ENCODE data around the gene TPGS2.

Gene TPGS2

GRCh38 chr18:36856815-36857214 lies 28.0 kb upstream of the TPGS2 start:
- H3K27me3 Mint-ChIP-seq (ENCODE audit: low read depth): no peaks in the 10 kb centered on the region
- H3K36me3 Mint-ChIP-seq (ENCODE audit: low read depth): peaks cover 35% of the 10 kb centered on the region
- H3K4me3 Mint-ChIP-seq: no peak overlapping the region
- H3K4me1 Mint-ChIP-seq: no peaks in the 10 kb centered on the region
- no peak overlapping the region for H3K27ac Mint-ChIP-seq
- peaks cover 18% of the 10 kb centered on the region for H3K9me3 Mint-ChIP-seq
- TF ChIP-seq, protein P1, sequence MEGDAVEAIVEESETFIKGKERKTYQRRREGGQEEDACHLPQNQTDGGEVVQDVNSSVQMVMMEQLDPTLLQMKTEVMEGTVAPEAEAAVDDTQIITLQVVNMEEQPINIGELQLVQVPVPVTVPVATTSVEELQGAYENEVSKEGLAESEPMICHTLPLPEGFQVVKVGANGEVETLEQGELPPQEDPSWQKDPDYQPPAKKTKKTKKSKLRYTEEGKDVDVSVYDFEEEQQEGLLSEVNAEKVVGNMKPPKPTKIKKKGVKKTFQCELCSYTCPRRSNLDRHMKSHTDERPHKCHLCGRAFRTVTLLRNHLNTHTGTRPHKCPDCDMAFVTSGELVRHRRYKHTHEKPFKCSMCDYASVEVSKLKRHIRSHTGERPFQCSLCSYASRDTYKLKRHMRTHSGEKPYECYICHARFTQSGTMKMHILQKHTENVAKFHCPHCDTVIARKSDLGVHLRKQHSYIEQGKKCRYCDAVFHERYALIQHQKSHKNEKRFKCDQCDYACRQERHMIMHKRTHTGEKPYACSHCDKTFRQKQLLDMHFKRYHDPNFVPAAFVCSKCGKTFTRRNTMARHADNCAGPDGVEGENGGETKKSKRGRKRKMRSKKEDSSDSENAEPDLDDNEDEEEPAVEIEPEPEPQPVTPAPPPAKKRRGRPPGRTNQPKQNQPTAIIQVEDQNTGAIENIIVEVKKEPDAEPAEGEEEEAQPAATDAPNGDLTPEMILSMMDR (IDR thresholded peaks at IDR 0.05; ENCODE audit: unreplicated experiment in 3 of 3): no peak

- Mint-ChIP-seq H3K4me1 (no peaks in the 10 kb centered on the region), H3K4me3 (no peak overlapping the region), H3K27ac (no peak overlapping the region), H3K9me3 (peaks cover 26% of the 10 kb centered on the region), H3K27me3 (ENCODE audit: low read depth) (no peaks in the 10 kb centered on the region), H3K36me3 (ENCODE audit: low read depth) (peaks cover 59% of the 10 kb centered on the region)
- TF ChIP-seq, protein P1 (IDR thresholded peaks at IDR 0.05; ENCODE audit: unreplicated experiment in 3 of 3): no peak
Observed at GRCh38 chr18:36851202-36851590, 22.4 kb upstream of the TPGS2 start.

- Mint-ChIP-seq H3K4me3 (no peak overlapping the region), H3K4me1 (no peaks in the 10 kb centered on the region), H3K36me3 (ENCODE audit: low read depth) (peaks cover 56% of the 10 kb centered on the region), H3K9me3 (peaks cover 26% of the 10 kb centered on the region), H3K27me3 (ENCODE audit: low read depth) (no peaks in the 10 kb centered on the region), H3K27ac (no peak overlapping the region)
- TF ChIP-seq, protein P1 (IDR thresholded peaks at IDR 0.05; ENCODE audit: unreplicated experiment in 3 of 3): no peak
Observed at GRCh38 chr18:36850527-36851201, 21.9 kb upstream of the TPGS2 start.

- Mint-ChIP-seq H3K27me3 (ENCODE audit: low read depth) (no peaks in the 10 kb centered on the region), H3K27ac (no peak overlapping the region), H3K9me3 (peaks cover 24% of the 10 kb centered on the region), H3K4me3 (no peak overlapping the region), H3K4me1 (no peaks in the 10 kb centered on the region), H3K36me3 (ENCODE audit: low read depth) (peaks cover 52% of the 10 kb centered on the region)
- TF ChIP-seq, protein P1 (IDR thresholded peaks at IDR 0.05; ENCODE audit: unreplicated experiment in 3 of 3): no peak
Observed at GRCh38 chr18:36849288-36850006, 20.6 kb upstream of the TPGS2 start.

- Mint-ChIP-seq H3K4me1 (no peaks in the 10 kb centered on the region), H3K27me3 (ENCODE audit: low read depth) (no peaks in the 10 kb centered on the region), H3K36me3 (ENCODE audit: low read depth) (peaks cover 44% of the 10 kb centered on the region), H3K9me3 (peaks cover 19% of the 10 kb centered on the region), H3K4me3 (no peak overlapping the region), H3K27ac (no peak overlapping the region)
- TF ChIP-seq, protein P1 (IDR thresholded peaks at IDR 0.05; ENCODE audit: unreplicated experiment in 3 of 3): no peak
Observed at GRCh38 chr18:36848609-36849008, 19.8 kb upstream of the TPGS2 start.
